ENCODE results near the gene DIAPH3. TPM values are rescaled to one million over a fixed set of nuclear protein-coding genes. Genes with fewer than 3 reads are reported as not detected.

DIAPH3 gene
- total and polyA plus RNA-seq, 2 donors (not counting 1 experiment from before 2014, with no cell fraction given) = 0.03 to 0.10 TPM

DNA sequence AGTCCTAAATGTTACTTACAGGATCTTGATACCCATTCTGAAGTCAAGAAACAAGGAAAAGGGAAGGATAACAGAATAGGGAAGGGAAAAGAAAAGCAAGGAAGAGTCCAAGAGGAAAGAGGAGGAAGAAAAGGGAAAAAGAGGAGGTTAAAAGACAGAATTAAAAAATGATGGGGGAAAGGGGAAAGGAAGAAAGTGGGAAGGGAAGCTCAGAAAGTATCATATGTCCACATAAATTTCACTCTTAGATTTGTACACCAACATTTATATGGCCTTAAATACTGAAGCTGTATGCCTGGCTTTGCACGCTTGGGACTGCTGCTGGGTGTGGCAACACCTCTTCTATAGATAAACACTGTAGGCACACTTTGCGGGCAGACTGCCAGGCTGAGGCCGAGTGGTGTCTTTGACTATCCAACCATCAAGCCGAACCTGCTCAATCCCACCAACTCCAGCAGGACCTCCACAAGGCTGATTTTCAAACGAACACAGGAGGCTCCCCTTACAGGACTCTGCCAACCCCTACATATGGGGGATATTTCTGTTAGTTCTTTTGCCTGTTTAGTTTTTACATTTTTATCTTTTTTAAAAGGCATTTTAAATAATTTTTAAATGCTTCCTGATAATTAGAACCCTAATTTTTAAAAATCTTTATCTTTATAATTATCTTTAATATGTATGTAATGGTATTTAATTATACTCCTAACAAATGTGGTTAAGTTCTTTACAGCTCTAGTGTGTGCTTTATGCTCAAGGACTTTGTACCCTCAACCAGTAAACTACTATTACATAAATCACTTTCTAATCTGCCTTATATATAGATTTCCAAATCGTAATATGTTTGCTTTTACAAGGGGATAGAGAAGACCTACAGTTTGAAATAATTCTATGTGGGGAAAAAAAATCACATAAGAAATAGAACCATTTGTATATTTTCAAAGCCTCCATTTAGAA, 154.2 kb downstream of the DIAPH3 start:
- H3K9me3 ChIP-seq (ENCODE audit: control extremely low read depth in 1 of 3, control insufficient read depth in 2 of 3, insufficient read depth in 1 of 3, low read length in 2 of 3) = no peaks in the 10 kb centered on the region
- Mint-ChIP-seq H3K27ac (no peak overlapping the region), H3K9me3 (ENCODE audit: insufficient read depth) (no peaks in the 10 kb centered on the region), H3K4me3 (no peak overlapping the region), H3K4me1 (no peaks in the 10 kb centered on the region), H3K27me3 (no peaks in the 10 kb centered on the region)
- no peak overlapping the region for H3K4me2 ChIP-seq (replicated peaks; ENCODE audit: low read depth, low read length, poor library complexity, severe bottlenecking)
- H3K27me3 ChIP-seq (replicated peaks in 1 of 4; ENCODE audit: control extremely low read depth in 1 of 4, control insufficient read depth in 3 of 4, insufficient read depth in 4 of 4, low read length in 3 of 4) = no peaks in the 10 kb centered on the region
- no peaks in the 10 kb centered on the region for H3K36me3 ChIP-seq (replicated peaks in 1 of 2; ENCODE audit: control extremely low read depth in 1 of 2, control insufficient read depth in 1 of 2, extremely low read depth in 1 of 2, insufficient read depth in 2 of 2, low read length in 1 of 2)
- ChIA-PET POLR2A (interaction anchor here (0.7 kb wide), 1 partner anchor 25 kb away, joined by 3 read pairs; no protein-coding TSS in a partner anchor), CTCF (interaction anchor here (1.8 kb wide), 1 partner anchor 17 kb away, joined by 4 read pairs; no protein-coding TSS in a partner anchor)
- H3K4me1 ChIP-seq (ENCODE audit: control insufficient read depth in 2 of 2, insufficient read depth in 2 of 2, low read length in 2 of 2) = no peaks in the 10 kb centered on the region
- H3K27ac ChIP-seq (ENCODE audit: low read length in 2 of 2) = no peak overlapping the region
- no peaks in the 10 kb centered on the region for H4K20me1 ChIP-seq (ENCODE audit: control insufficient read depth, insufficient read depth, low read length, poor library complexity, severe bottlenecking)
- no peak overlapping the region for H3K9ac ChIP-seq (ENCODE audit: low read length)
- intact Hi-C loops (cut with micrococcal nuclease) = no loop called here
- WGBS (ENCODE audit: insufficient coverage) = 92% methylated on average over 4 of the region's 6 CpGs
- no peak overlapping the region for H3K4me3 ChIP-seq (ENCODE audit: control extremely low read depth in 1 of 5, extremely low read depth in 1 of 5, insufficient read depth in 1 of 5, low read depth in 2 of 5, low read length in 4 of 5)
- DNase-seq (no peak), ATAC-seq (ENCODE audit: low read depth) (no peak)
- no peak for TF ChIP-seq EZH2 (IDR thresholded peaks at IDR 0.05; ENCODE audit: borderline replicate concordance, insufficient read depth, low read depth, low read length, poor library complexity, severe bottlenecking)
- TF ChIP-seq, protein P1, sequence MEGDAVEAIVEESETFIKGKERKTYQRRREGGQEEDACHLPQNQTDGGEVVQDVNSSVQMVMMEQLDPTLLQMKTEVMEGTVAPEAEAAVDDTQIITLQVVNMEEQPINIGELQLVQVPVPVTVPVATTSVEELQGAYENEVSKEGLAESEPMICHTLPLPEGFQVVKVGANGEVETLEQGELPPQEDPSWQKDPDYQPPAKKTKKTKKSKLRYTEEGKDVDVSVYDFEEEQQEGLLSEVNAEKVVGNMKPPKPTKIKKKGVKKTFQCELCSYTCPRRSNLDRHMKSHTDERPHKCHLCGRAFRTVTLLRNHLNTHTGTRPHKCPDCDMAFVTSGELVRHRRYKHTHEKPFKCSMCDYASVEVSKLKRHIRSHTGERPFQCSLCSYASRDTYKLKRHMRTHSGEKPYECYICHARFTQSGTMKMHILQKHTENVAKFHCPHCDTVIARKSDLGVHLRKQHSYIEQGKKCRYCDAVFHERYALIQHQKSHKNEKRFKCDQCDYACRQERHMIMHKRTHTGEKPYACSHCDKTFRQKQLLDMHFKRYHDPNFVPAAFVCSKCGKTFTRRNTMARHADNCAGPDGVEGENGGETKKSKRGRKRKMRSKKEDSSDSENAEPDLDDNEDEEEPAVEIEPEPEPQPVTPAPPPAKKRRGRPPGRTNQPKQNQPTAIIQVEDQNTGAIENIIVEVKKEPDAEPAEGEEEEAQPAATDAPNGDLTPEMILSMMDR (IDR thresholded peaks at IDR 0.05) = no peak
- peak overlapping the region; percentile 8 for H2AFZ ChIP-seq (ENCODE audit: insufficient read depth, low read depth, low read length, poor library complexity, severe bottlenecking)
- no peaks in the 10 kb centered on the region for H3K79me2 ChIP-seq (ENCODE audit: control insufficient read depth, insufficient read depth, low read length)

DNA sequence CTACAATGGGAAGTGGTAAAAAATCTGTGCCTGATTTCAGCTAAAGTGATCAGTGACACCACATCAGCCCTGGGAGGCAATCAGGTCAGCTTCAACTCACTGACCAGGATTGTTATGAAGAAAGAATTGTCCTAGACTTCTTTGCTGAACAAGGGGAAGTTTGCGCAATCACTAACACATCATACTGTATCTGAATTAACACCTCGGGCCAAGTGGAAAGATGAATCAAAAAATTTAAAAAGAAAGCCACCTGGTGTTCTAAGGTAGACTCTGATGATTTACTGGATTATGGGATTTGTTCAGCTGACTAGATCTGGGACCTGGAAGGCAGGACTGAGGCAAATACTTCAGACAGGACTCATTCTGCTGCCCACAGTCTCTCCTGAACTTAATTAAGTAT, 161.8 kb downstream of the DIAPH3 start:
- no peaks in the 10 kb centered on the region for H3K36me3 ChIP-seq (replicated peaks in 1 of 2; ENCODE audit: control extremely low read depth in 1 of 2, control insufficient read depth in 1 of 2, extremely low read depth in 1 of 2, insufficient read depth in 2 of 2, low read length in 1 of 2)
- DNase-seq (no peak), ATAC-seq (ENCODE audit: low read depth) (no peak)
- H2AFZ ChIP-seq (ENCODE audit: insufficient read depth, low read depth, low read length, poor library complexity, severe bottlenecking) = no peak overlapping the region
- no CpG with 5 or more reads among the region's 2 CpGs for WGBS (ENCODE audit: insufficient coverage)
- no peak for TF ChIP-seq EZH2 (IDR thresholded peaks at IDR 0.05; ENCODE audit: borderline replicate concordance, insufficient read depth, low read depth, low read length, poor library complexity, severe bottlenecking)
- TF ChIP-seq, protein P1 (IDR thresholded peaks at IDR 0.05) = no peak
- H3K4me3 ChIP-seq (ENCODE audit: control extremely low read depth in 1 of 5, extremely low read depth in 1 of 5, insufficient read depth in 1 of 5, low read depth in 2 of 5, low read length in 4 of 5) = no peak overlapping the region
- H3K27ac ChIP-seq (ENCODE audit: low read length in 2 of 2) = no peak overlapping the region
- H3K9me3 ChIP-seq (ENCODE audit: control extremely low read depth in 1 of 3, control insufficient read depth in 2 of 3, insufficient read depth in 1 of 3, low read length in 2 of 3) = no peaks in the 10 kb centered on the region
- Mint-ChIP-seq H3K4me1 (no peaks in the 10 kb centered on the region), H3K27me3 (no peaks in the 10 kb centered on the region), H3K4me3 (no peak overlapping the region), H3K9me3 (ENCODE audit: insufficient read depth) (no peaks in the 10 kb centered on the region), H3K27ac (no peak overlapping the region)
- H3K9ac ChIP-seq (ENCODE audit: low read length) = no peak overlapping the region
- intact Hi-C loops (cut with micrococcal nuclease) = no loop called here
- H3K4me2 ChIP-seq (replicated peaks; ENCODE audit: low read depth, low read length, poor library complexity, severe bottlenecking) = no peak overlapping the region
- H3K27me3 ChIP-seq (replicated peaks in 1 of 4; ENCODE audit: control extremely low read depth in 1 of 4, control insufficient read depth in 3 of 4, insufficient read depth in 4 of 4, low read length in 3 of 4) = no peaks in the 10 kb centered on the region
- H4K20me1 ChIP-seq (ENCODE audit: control insufficient read depth, insufficient read depth, low read length, poor library complexity, severe bottlenecking) = no peaks in the 10 kb centered on the region
- H3K79me2 ChIP-seq (ENCODE audit: control insufficient read depth, insufficient read depth, low read length) = no peaks in the 10 kb centered on the region
- no peaks in the 10 kb centered on the region for H3K4me1 ChIP-seq (ENCODE audit: control insufficient read depth in 2 of 2, insufficient read depth in 2 of 2, low read length in 2 of 2)
- POLR2A ChIA-PET = no interaction called here
- CTCF ChIA-PET = no interaction called here
